Activated naive CD4-positive, alpha-beta T cell treated with anti-CD3 and anti-CD28 coated beads for 36 hours (primary cell): Measurements from ENCODE around the gene NQO2. TPM values are rescaled to one million over a fixed set of nuclear protein-coding genes. Genes with fewer than 3 reads are reported as not detected.

Source experiments
- CTCF ChIA-PET: fragments of 350-600 bp; sonication (Branson Sonifier 250); formaldehyde crosslinking; loops from one replicate; lab custom pipeline; 2021; ENCODE audit warnings: antibody characterized with exemption; lab: Charles Lee
- DNase-seq: peaks from one replicate; pipeline ENCODE4 v3.0.0-alpha.2; 2020
- H3K27ac Mint-ChIP-seq: one replicate; pipeline ENCODE4 v1.8.0; 2021; ENCODE audit warnings: mild to moderate bottlenecking, mixed read lengths
- H3K27me3 Mint-ChIP-seq: one replicate; pipeline ENCODE4 v1.8.0; 2021; ENCODE audit warnings: low read depth, mixed read lengths
- H3K36me3 Mint-ChIP-seq: one replicate; pipeline ENCODE4 v1.8.0; 2021; ENCODE audit warnings: low read depth, mixed read lengths
- H3K4me1 Mint-ChIP-seq: one replicate; pipeline ENCODE4 v1.8.0; 2021; ENCODE audit warnings: low read depth, mixed read lengths
- H3K4me3 Mint-ChIP-seq: one replicate; pipeline ENCODE4 v1.8.0; 2021; ENCODE audit warnings: mild to moderate bottlenecking, moderate library complexity, mixed read lengths
- H3K9me3 Mint-ChIP-seq: one replicate; pipeline ENCODE4 v1.8.0; 2021; ENCODE audit warnings: mixed read lengths
- intact Hi-C: fragments of 100-400 bp; cut with micrococcal nuclease; formaldehyde crosslinking; loops from one replicate; pipeline ENCODE4 v1.15.1; 2023
- total RNA-seq, 2 experiments: library from RNA; stranded (reverse); gene quantifications; one replicate each; pipeline ENCODE4 v1.2.3, GENCODE V29; 2021

The NQO2 gene
- total RNA-seq = 10 to 100 TPM; 18.8 to 21.1 TPM

GRCh38 chr6:2999618-3000557 lies at the start of gene NQO2:
Gene NQO2, plus strand, starts transcription at chr6:2999894. Its CDS starts 6,659 bp downstream, at chr6:3006553.
- H3K27ac Mint-ChIP-seq = peak within 1 kb of the TSS; percentile 82
- H3K27me3 Mint-ChIP-seq = no peaks in the 10 kb centered on the region
- CTCF ChIA-PET = interaction anchor here (0.6 to 1.0 kb wide), 6 partner anchors 11 to 75 kb away, joined by 3 to 4 read pairs (median 3); no protein-coding TSS in a partner anchor
- no peaks in the 10 kb centered on the region for H3K9me3 Mint-ChIP-seq
- H3K4me3 Mint-ChIP-seq = peak within 1 kb of the TSS; percentile 82
- peak; percentile 91 for DNase-seq
- peaks cover 8% of the 10 kb centered on the region for H3K36me3 Mint-ChIP-seq
- intact Hi-C loops = loop anchor here (1.0 to 10.0 kb wide), 10 partner anchors 11 to 733 kb away; partner anchors contain the start of genes BPHL, PSMG4, SLC22A23 and TUBB2A
- peaks cover 16% of the 10 kb centered on the region for H3K4me1 Mint-ChIP-seq

GRCh38 chr6:2950713-2951112 lies 49.0 kb upstream of the NQO2 start:
- intact Hi-C loops = no loop called here
- Mint-ChIP-seq H3K27me3 (no peaks in the 10 kb centered on the region), H3K9me3 (no peaks in the 10 kb centered on the region), H3K4me3 (no peak overlapping the region), H3K27ac (no peak overlapping the region), H3K36me3 (peaks cover 14% of the 10 kb centered on the region), H3K4me1 (peaks cover 9% of the 10 kb centered on the region)
- CTCF ChIA-PET = interaction anchor here (0.6 to 6.1 kb wide), 6 partner anchors 8 to 104 kb away, joined by 3 to 45 read pairs (median 5); no protein-coding TSS in a partner anchor
- no peak for DNase-seq

GRCh38 chr6:2951728-2952127 lies 48.0 kb upstream of the NQO2 start:
- H3K27ac Mint-ChIP-seq = no peak overlapping the region
- H3K4me3 Mint-ChIP-seq = no peak overlapping the region
- no peak for DNase-seq
- intact Hi-C loops = no loop called here
- CTCF ChIA-PET = interaction anchor here (0.7 to 6.1 kb wide), 14 partner anchors 8 to 225 kb away, joined by 3 to 45 read pairs (median 4); no protein-coding TSS in a partner anchor
- H3K4me1 Mint-ChIP-seq = peaks cover 9% of the 10 kb centered on the region
- H3K27me3 Mint-ChIP-seq = no peaks in the 10 kb centered on the region
- no peaks in the 10 kb centered on the region for H3K9me3 Mint-ChIP-seq
- peaks cover 16% of the 10 kb centered on the region for H3K36me3 Mint-ChIP-seq

- intact Hi-C loops = no loop called here
Measured at GRCh38 chr6:2952557-2953095, 47.1 kb upstream of the NQO2 start.

GRCh38 chr6:2953098-2953497 lies 46.6 kb upstream of the NQO2 start:
- DNase-seq = no peak
- H3K36me3 Mint-ChIP-seq = peaks cover 16% of the 10 kb centered on the region
- CTCF ChIA-PET = interaction anchor here (0.6 to 6.1 kb wide), 13 partner anchors 8 to 223 kb away, joined by 3 to 45 read pairs (median 5); partner anchors contain the start of gene SERPINB1
- no peak overlapping the region for H3K27ac Mint-ChIP-seq
- peaks cover 13% of the 10 kb centered on the region for H3K4me1 Mint-ChIP-seq
- no peaks in the 10 kb centered on the region for H3K9me3 Mint-ChIP-seq
- intact Hi-C loops = no loop called here
- H3K4me3 Mint-ChIP-seq = no peak overlapping the region
- no peaks in the 10 kb centered on the region for H3K27me3 Mint-ChIP-seq

More at GRCh38 chr6:2952557-2953095, 47.1 kb upstream of the NQO2 start:
- H3K4me3 Mint-ChIP-seq = no peak overlapping the region
- H3K4me1 Mint-ChIP-seq = peaks cover 8% of the 10 kb centered on the region
- H3K27me3 Mint-ChIP-seq = no peaks in the 10 kb centered on the region
- no peaks in the 10 kb centered on the region for H3K9me3 Mint-ChIP-seq
- peaks cover 16% of the 10 kb centered on the region for H3K36me3 Mint-ChIP-seq
- no peak overlapping the region for H3K27ac Mint-ChIP-seq
- CTCF ChIA-PET = interaction anchor here (0.6 to 6.1 kb wide), 16 partner anchors 8 to 224 kb away, joined by 3 to 45 read pairs (median 4); partner anchors contain the start of gene SERPINB1
- peak; percentile 43 for DNase-seq

- Mint-ChIP-seq H3K9me3 (no peaks in the 10 kb centered on the region), H3K27ac (no peak overlapping the region), H3K36me3 (peaks cover 13% of the 10 kb centered on the region), H3K4me1 (peaks cover 14% of the 10 kb centered on the region), H3K27me3 (no peaks in the 10 kb centered on the region), H3K4me3 (no peak overlapping the region)
- intact Hi-C loops = no loop called here
- CTCF ChIA-PET = interaction anchor here (0.7 to 1.1 kb wide), 4 partner anchors 15 to 132 kb away, joined by 3 to 5 read pairs (median 4); no protein-coding TSS in a partner anchor
- DNase-seq = no peak
Measured at GRCh38 chr6:2956930-2957685, 42.6 kb upstream of the NQO2 start.

GRCh38 chr6:2957696-2958330 lies 41.9 kb upstream of the NQO2 start:
- H3K4me3 Mint-ChIP-seq = no peak overlapping the region
- CTCF ChIA-PET = interaction anchor here (0.6 to 0.9 kb wide), 2 partner anchors 14 to 28 kb away, joined by 4 to 6 read pairs; no protein-coding TSS in a partner anchor
- H3K36me3 Mint-ChIP-seq = peaks cover 9% of the 10 kb centered on the region
- peaks cover 17% of the 10 kb centered on the region for H3K4me1 Mint-ChIP-seq
- no peak for DNase-seq
- intact Hi-C loops = no loop called here
- H3K9me3 Mint-ChIP-seq = no peaks in the 10 kb centered on the region
- H3K27me3 Mint-ChIP-seq = no peaks in the 10 kb centered on the region
- H3K27ac Mint-ChIP-seq = no peak overlapping the region

GRCh38 chr6:2958331-2958711 lies 41.4 kb upstream of the NQO2 start:
- no peak overlapping the region for H3K4me3 Mint-ChIP-seq
- peaks cover 7% of the 10 kb centered on the region for H3K36me3 Mint-ChIP-seq
- no peaks in the 10 kb centered on the region for H3K27me3 Mint-ChIP-seq
- no peak overlapping the region for H3K27ac Mint-ChIP-seq
- intact Hi-C loops = no loop called here
- DNase-seq = peak; percentile 29
- no peaks in the 10 kb centered on the region for H3K9me3 Mint-ChIP-seq
- H3K4me1 Mint-ChIP-seq = peaks cover 18% of the 10 kb centered on the region
- CTCF ChIA-PET = interaction anchor here (0.6 kb wide), 1 partner anchor 27 kb away, joined by 6 read pairs; no protein-coding TSS in a partner anchor

GRCh38 chr6:2958776-2959175 lies 40.9 kb upstream of the NQO2 start:
- Mint-ChIP-seq H3K36me3 (peaks cover 6% of the 10 kb centered on the region), H3K4me1 (peaks cover 18% of the 10 kb centered on the region), H3K27me3 (no peaks in the 10 kb centered on the region), H3K9me3 (no peaks in the 10 kb centered on the region), H3K4me3 (no peak overlapping the region), H3K27ac (no peak overlapping the region)
- intact Hi-C loops = no loop called here
- no peak for DNase-seq
- CTCF ChIA-PET = interaction anchor here (0.5 to 0.6 kb wide), 3 partner anchors 8 to 207 kb away, joined by 3 to 6 read pairs (median 6); no protein-coding TSS in a partner anchor

GRCh38 chr6:2959909-2960719 lies 39.6 kb upstream of the NQO2 start:
- no peak overlapping the region for H3K27ac Mint-ChIP-seq
- no peaks in the 10 kb centered on the region for H3K9me3 Mint-ChIP-seq
- H3K36me3 Mint-ChIP-seq = peaks cover 2% of the 10 kb centered on the region
- no peaks in the 10 kb centered on the region for H3K27me3 Mint-ChIP-seq
- H3K4me1 Mint-ChIP-seq = peaks cover 18% of the 10 kb centered on the region
- DNase-seq = no peak
- intact Hi-C loops = no loop called here
- CTCF ChIA-PET = interaction anchor here (1.3 kb wide), 1 partner anchor 8 kb away, joined by 4 read pairs; no protein-coding TSS in a partner anchor
- no peak overlapping the region for H3K4me3 Mint-ChIP-seq
